Loucy (cell line): Measurements from ENCODE around the gene CLSTN2.

Experiments used
- H2AFZ ChIP-seq: fragments of 200-600 bp; sonication (generic); 2 replicates; pipeline ENCODE4 v1.6.0; 2016; ENCODE audit warnings: antibody characterized with exemption, mild to moderate bottlenecking, low read length, moderate library complexity
- H3F3A ChIP-seq: fragments of 200-600 bp; 2 replicates; pipeline ENCODE4 v1.6.0; 2016; ENCODE audit warnings: antibody characterized with exemption, low read depth, mild to moderate bottlenecking
- H3K27me3 ChIP-seq: fragments of 200-600 bp; sonication (generic); 2 replicates; pipeline ENCODE4 v1.6.1; 2014; ENCODE audit warnings: low read length, mild to moderate bottlenecking; ENCODE audit not compliant: insufficient read depth, poor library complexity, severe bottlenecking
- H3K36me3 ChIP-seq: fragments of 200-600 bp; sonication (generic); 2 replicates; pipeline ENCODE4 v1.6.1; 2016; ENCODE audit warnings: low read length; ENCODE audit not compliant: insufficient read depth
- H3K4me1 ChIP-seq: fragments of 200-600 bp; sonication (generic); 2 replicates; pipeline ENCODE4 v1.5.1; 2014; ENCODE audit warnings: low read length, mild to moderate bottlenecking; ENCODE audit not compliant: insufficient read depth, poor library complexity, severe bottlenecking
- H3K4me2 ChIP-seq: fragments of 200-600 bp; sonication (generic); 2 replicates; pipeline ENCODE4 v1.6.0; 2014; ENCODE audit warnings: antibody characterized with exemption, low read length, low read depth, mild to moderate bottlenecking; ENCODE audit not compliant: poor library complexity, severe bottlenecking
- H3K4me3 ChIP-seq: fragments of 200-600 bp; sonication (generic); 2 replicates; pipeline ENCODE4 v1.5.1; 2014; ENCODE audit warnings: low read length, mild to moderate bottlenecking, mixed read lengths; ENCODE audit not compliant: poor library complexity, severe bottlenecking
- H3K79me2 ChIP-seq: fragments of 200-600 bp; sonication (generic); 2 replicates; pipeline ENCODE4 v1.6.1; 2014; ENCODE audit warnings: low read length; ENCODE audit not compliant: insufficient read depth
- H3K9ac ChIP-seq: fragments of 200-600 bp; sonication (generic); 2 replicates; pipeline ENCODE4 v1.6.0; 2014; ENCODE audit warnings: mild to moderate bottlenecking, low read depth, low read length, moderate library complexity; ENCODE audit not compliant: poor library complexity, severe bottlenecking
- H3K9me2 ChIP-seq: fragments of 200-600 bp; sonication (generic); replicated peaks from 2 replicates; pipeline ENCODE4 v1.6.1; 2016; ENCODE audit warnings: low read depth, low read length, mixed read lengths
- H3K9me3 ChIP-seq: fragments of 200-600 bp; sonication (generic); 2 replicates; pipeline ENCODE4 v1.6.1; 2014; ENCODE audit warnings: mild to moderate bottlenecking, antibody characterized with exemption, low read length, low read depth; ENCODE audit not compliant: insufficient read depth
- H4K20me1 ChIP-seq: fragments of 200-600 bp; sonication (generic); 2 replicates; pipeline ENCODE4 v1.6.0; 2014; ENCODE audit warnings: antibody characterized with exemption, low read length, mild to moderate bottlenecking; ENCODE audit not compliant: insufficient read depth, poor library complexity, severe bottlenecking
- EZH2phosphoT487 ChIP-seq: fragments of 200-600 bp; IDR thresholded peaks from 2 replicates; pipeline ENCODE4 v1.6.1; 2018; ENCODE audit warnings: antibody characterized with exemption, mild to moderate bottlenecking, moderate library complexity, borderline replicate concordance
- TF ChIP-seq, protein P1 (sequence below): fragments of 200-600 bp; sonication (generic); conservative IDR thresholded peaks from 2 replicates; pipeline ENCODE4 v1.5.1; 2014; ENCODE audit warnings: mild to moderate bottlenecking, antibody characterized with exemption, low read length

CLSTN2 gene

DNA sequence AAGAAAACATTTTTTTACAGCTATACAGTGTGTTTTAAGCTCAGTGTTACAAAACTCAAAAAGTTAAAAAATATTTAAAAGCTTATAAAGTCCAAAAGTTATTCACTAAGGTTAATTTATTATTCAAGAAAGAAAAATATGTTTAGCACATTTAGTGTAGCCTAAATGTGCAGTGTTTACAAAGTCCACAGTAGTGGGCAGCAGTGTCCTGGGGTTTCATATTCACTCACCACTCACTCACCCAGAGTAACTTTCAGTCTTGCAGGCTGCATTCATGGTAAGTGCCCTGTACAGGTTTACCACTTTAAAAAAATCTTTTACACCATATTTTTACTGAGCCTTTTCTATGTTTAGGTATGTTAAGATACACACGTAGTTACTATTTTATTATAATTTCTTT is 442.7 kb downstream of the CLSTN2 start:
- H3K36me3 ChIP-seq: no peaks in the 10 kb centered on the region
- H3K27me3 ChIP-seq: no peaks in the 10 kb centered on the region
- TF ChIP-seq EZH2phosphoT487: no peak
- TF ChIP-seq, protein P1, sequence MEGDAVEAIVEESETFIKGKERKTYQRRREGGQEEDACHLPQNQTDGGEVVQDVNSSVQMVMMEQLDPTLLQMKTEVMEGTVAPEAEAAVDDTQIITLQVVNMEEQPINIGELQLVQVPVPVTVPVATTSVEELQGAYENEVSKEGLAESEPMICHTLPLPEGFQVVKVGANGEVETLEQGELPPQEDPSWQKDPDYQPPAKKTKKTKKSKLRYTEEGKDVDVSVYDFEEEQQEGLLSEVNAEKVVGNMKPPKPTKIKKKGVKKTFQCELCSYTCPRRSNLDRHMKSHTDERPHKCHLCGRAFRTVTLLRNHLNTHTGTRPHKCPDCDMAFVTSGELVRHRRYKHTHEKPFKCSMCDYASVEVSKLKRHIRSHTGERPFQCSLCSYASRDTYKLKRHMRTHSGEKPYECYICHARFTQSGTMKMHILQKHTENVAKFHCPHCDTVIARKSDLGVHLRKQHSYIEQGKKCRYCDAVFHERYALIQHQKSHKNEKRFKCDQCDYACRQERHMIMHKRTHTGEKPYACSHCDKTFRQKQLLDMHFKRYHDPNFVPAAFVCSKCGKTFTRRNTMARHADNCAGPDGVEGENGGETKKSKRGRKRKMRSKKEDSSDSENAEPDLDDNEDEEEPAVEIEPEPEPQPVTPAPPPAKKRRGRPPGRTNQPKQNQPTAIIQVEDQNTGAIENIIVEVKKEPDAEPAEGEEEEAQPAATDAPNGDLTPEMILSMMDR: no peak
- H3K4me1 ChIP-seq: no peaks in the 10 kb centered on the region
- no peaks in the 10 kb centered on the region for H3F3A ChIP-seq
- no peaks in the 10 kb centered on the region for H4K20me1 ChIP-seq
- no peaks in the 10 kb centered on the region for H3K79me2 ChIP-seq
- no peaks in the 10 kb centered on the region for H3K9me2 ChIP-seq
- no peaks in the 10 kb centered on the region; the same call in 1 of the 2 replicates for H3K9me3 ChIP-seq
- H3K4me3 ChIP-seq: no peak overlapping the region
- H2AFZ ChIP-seq: no peak overlapping the region
- H3K4me2 ChIP-seq: no peak overlapping the region
- H3K9ac ChIP-seq: no peak overlapping the region

DNA sequence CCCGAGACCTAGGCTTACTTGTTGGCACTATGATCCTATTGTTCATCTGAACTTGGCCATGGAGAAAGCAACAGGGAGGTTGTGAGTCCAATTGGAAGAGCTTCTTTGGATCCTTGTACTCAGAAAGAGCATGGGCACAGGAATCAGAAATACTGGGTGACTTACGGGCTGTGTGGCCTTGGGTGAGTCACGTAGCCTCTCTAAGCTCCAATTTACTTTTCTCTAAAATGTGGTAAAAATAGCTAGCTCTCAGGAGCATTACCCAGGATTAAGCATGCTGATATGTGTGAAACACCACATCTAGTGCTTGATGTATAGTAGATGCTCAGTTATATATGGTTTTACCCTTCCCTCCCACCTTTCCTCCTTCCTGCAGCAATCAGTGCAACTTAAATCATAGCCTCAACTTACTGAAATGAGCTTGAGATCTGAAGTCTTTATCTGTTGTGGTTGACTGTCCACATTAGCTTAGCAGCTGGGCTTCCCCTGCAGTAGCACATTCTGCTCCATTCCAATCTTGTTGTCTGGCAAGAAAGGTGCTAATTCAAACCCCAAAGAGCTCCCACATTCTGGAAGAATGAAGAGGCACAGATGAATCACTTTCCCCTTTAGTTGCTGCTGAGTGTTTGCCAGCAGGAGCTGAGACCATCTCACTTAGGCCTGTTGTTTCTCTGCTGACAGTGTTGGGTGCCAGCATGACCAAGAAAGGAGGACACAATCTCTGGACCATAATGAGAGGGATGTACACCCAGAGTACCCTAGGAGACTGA is 443.8 kb downstream of the CLSTN2 start:
- no peaks in the 10 kb centered on the region for H3F3A ChIP-seq
- no peaks in the 10 kb centered on the region for H3K4me1 ChIP-seq
- no peak for TF ChIP-seq EZH2phosphoT487
- TF ChIP-seq, protein P1: no peak
- H3K9ac ChIP-seq: no peak overlapping the region
- H3K4me3 ChIP-seq: no peak overlapping the region
- H3K9me2 ChIP-seq: no peaks in the 10 kb centered on the region
- H4K20me1 ChIP-seq: no peaks in the 10 kb centered on the region
- no peaks in the 10 kb centered on the region; the same call in 1 of the 2 replicates for H3K9me3 ChIP-seq
- no peaks in the 10 kb centered on the region for H3K27me3 ChIP-seq
- H3K79me2 ChIP-seq: no peaks in the 10 kb centered on the region
- no peak overlapping the region for H2AFZ ChIP-seq
- no peak overlapping the region for H3K4me2 ChIP-seq
- no peaks in the 10 kb centered on the region for H3K36me3 ChIP-seq

DNA sequence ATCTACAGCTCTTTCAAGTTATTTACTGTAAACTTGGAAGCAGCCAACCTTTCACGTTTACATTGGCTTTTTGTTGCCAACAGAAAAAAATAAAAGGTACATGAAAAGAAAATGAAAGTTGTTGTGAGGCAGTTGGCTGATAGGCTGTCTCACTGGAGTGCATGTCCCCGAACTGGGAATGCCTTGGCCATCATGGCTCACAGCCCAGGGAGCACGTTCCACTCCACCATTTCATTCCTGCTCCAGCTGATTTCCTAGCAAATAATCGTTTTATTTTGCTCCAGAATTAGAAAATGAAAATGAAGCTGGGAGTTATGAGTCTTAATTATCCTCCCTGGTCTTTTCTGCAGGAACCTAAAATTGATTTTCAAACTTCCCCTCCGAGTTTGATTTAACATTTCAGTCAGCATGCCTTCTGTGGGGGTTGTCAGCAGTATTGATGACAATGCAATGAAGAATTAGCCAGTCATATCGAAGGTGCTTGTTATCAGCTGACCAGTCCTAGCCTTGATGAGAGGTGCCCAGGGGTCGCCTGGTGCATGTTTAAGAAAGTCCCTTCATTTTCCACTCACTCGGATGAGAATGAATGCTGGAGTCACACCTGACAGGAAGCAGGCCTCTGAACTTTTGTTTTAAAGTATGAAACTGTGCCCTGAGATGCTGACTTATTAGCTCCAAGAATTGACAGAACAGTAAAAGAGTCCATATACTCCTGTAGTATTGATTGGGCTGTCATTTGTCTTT is 449.2 kb downstream of the CLSTN2 start:
- TF ChIP-seq, protein P1: no peak
- no peak for TF ChIP-seq EZH2phosphoT487
- H3F3A ChIP-seq: no peaks in the 10 kb centered on the region
- no peak overlapping the region for H3K9ac ChIP-seq
- no peaks in the 10 kb centered on the region for H4K20me1 ChIP-seq
- no peak overlapping the region for H3K4me3 ChIP-seq
- no peaks in the 10 kb centered on the region for H3K27me3 ChIP-seq
- H3K9me2 ChIP-seq: no peaks in the 10 kb centered on the region
- no peak overlapping the region for H2AFZ ChIP-seq
- H3K4me1 ChIP-seq: no peaks in the 10 kb centered on the region
- H3K79me2 ChIP-seq: no peaks in the 10 kb centered on the region
- no peaks in the 10 kb centered on the region; the same call in 1 of the 2 replicates for H3K9me3 ChIP-seq
- H3K36me3 ChIP-seq: no peaks in the 10 kb centered on the region
- no peak overlapping the region for H3K4me2 ChIP-seq
